Transverse colon (tissue), 4 donors: ENCODE results near the gene CCDC68. TPM values are rescaled to one million over a fixed set of nuclear protein-coding genes. Genes with fewer than 3 reads are reported as not detected.
"Not testable (repeated sequence)": the region's sequence is repeated elsewhere in the genome, so short reads cannot be mapped to it uniquely, and the experiment has no call there.

ENCODE experiments used
- DNase-seq: peaks from one replicate; pipeline ENCODE4 v3.0.0-alpha.2; 2019
- H3K27ac ChIP-seq, 4 donors: fragments of 200-600 bp; sonication (generic); 2 replicates each; pipeline ENCODE4 v1.5.1; 2016 to 2018; ENCODE audit warnings: inconsistent platforms in 4 of 4
- H3K27me3 ChIP-seq: fragments of 200-600 bp; sonication (generic); 2 replicates; pipeline ENCODE4 v1.5.1; 2017; ENCODE audit warnings: inconsistent platforms
- H3K36me3 ChIP-seq, 4 donors: fragments of 200-600 bp; sonication (generic); 2 replicates each; pipeline ENCODE4 v1.5.1; 2017 to 2019; ENCODE audit warnings: inconsistent platforms in 4 of 4
- H3K4me1 ChIP-seq, 4 donors: fragments of 200-600 bp; sonication (generic); 2 replicates each; pipeline ENCODE4 v1.5.1; 2017 to 2020; ENCODE audit warnings: inconsistent platforms in 4 of 4
- H3K4me3 ChIP-seq, 4 donors: fragments of 200-600 bp; sonication (generic); 1 replicate in 1 of 4; 2 replicates in 3 of 4; pipeline versions ENCODE4 v1.5.1 to v1.6.1; 2017 to 2019; ENCODE audit warnings: inconsistent platforms in 4 of 4
- H3K9me3 ChIP-seq, 2 donors: fragments of 200-600 bp; sonication (generic); 2 replicates each; pipeline ENCODE4 v1.5.1; 2017 to 2019; ENCODE audit warnings: inconsistent platforms in 2 of 2
- CTCF ChIP-seq, 5 experiments: fragments of 200-600 bp in 3 of 5; fragments of 450-650 bp in 2 of 5; sonication (generic) in 3 of 5; IDR thresholded peaks; 1 replicate in 2 of 5; 2 replicates in 3 of 5; pipeline ENCODE4 v1.5.1; 2016 to 2017; ENCODE audit warnings: antibody characterized with exemption in 5 of 5, inconsistent platforms in 3 of 5, mild to moderate bottlenecking in 2 of 5, moderate library complexity in 1 of 5
- EP300 ChIP-seq: sonication (generic); formaldehyde crosslinking; IDR thresholded peaks from one replicate; pipeline ENCODE4 v1.6.1; 2017; ENCODE audit warnings: antibody characterized with exemption, low read depth
- POLR2A ChIP-seq: fragments of 450-650 bp; IDR thresholded peaks from one replicate; pipeline ENCODE4 v1.6.1; 2016; ENCODE audit warnings: antibody characterized with exemption, mild to moderate bottlenecking, moderate library complexity
- POLR2AphosphoS5 ChIP-seq, 3 donors: sonication (generic); formaldehyde crosslinking; IDR thresholded peaks; one replicate each; pipeline ENCODE4 v1.6.1; 2016; ENCODE audit warnings: antibody characterized with exemption in 3 of 3
- WGBS, 2 donors: methylation state at CpG; one replicate each; pipeline ENCODE4 v1.1.5; 2018; ENCODE audit warnings: low coverage in 1 of 2; 5-methylcytosine and 5-hydroxymethylcytosine counted together
- in situ Hi-C, 4 donors: fragments of 200-750 bp; cut with MboI; loops; one replicate each; pipeline versions ENCODE4 v1.15.0 to v1.15.1; 2017; ENCODE audit warnings: low sequenced_read_pairs in 3 of 4, low pct_ligation_motif_present in 1 of 4, low pct_unique_long_range_greater_than_20kb in 1 of 4
- intact Hi-C: fragments of 100-400 bp; cut with DNase I; formaldehyde crosslinking; loops from one replicate; pipeline ENCODE4 v1.15.1; 2023; ENCODE audit warnings: low total_unique reads
- total RNA-seq, 4 donors: library from RNA; depleted of rRNA; stranded (reverse); fragments of >200 nt; gene quantifications; one replicate each; pipeline ENCODE4 v1.1.0, GENCODE V29; 2016

CCDC68 gene
- total RNA-seq, 4 donors from 2014 or later = 24.9 to 109 (median 78.2) TPM

GRCh38 chr18:54856105-54856646 lies 103.1 kb downstream of the CCDC68 start:
- Histone ChIP-seq H3K27ac (no peak overlapping the region), H3K4me1 (no peaks in the 10 kb centered on the region)

GRCh38 chr18:54855050-54855449 lies 104.2 kb downstream of the CCDC68 start:
- H3K4me3 ChIP-seq, H3K4me1 ChIP-seq, H3K9me3 ChIP-seq, H3K27me3 ChIP-seq, intact Hi-C loops, H3K36me3 ChIP-seq, in situ Hi-C loops, H3K27ac ChIP-seq, DNase-seq: not testable (repeated sequence)
- WGBS, 2 donors = 90 to 93% methylated on average over 2 to 3 of the region's 3 CpGs

More at GRCh38 chr18:54856105-54856646, 103.1 kb downstream of the CCDC68 start:
- 61 to 100% methylated on average over 2 of the region's 2 CpGs for WGBS, 2 donors
- no peak overlapping the region for H3K4me3 ChIP-seq
- in situ Hi-C loops = no loop called here
- intact Hi-C loops = no loop called here
- no peaks in the 10 kb centered on the region for H3K9me3 ChIP-seq
- no peaks in the 10 kb centered on the region for H3K36me3 ChIP-seq
- no peaks in the 10 kb centered on the region for H3K27me3 ChIP-seq
- TF ChIP-seq POLR2A (no peak), CTCF (IDR thresholded peaks at IDR 0.05) (no peak), EP300 (no peak), POLR2AphosphoS5 (IDR thresholded peaks at IDR 0.05) (no peak)
- DNase-seq = no peak

GRCh38 chr18:54852780-54853675 lies 106.2 kb downstream of the CCDC68 start:
- Histone ChIP-seq H3K9me3 (no peaks in the 10 kb centered on the region), H3K27me3 (no peaks in the 10 kb centered on the region), H3K27ac (no peak overlapping the region), H3K4me3 (no peak overlapping the region), H3K4me1 (no peaks in the 10 kb centered on the region), H3K36me3 (no peaks in the 10 kb centered on the region)
- WGBS, 2 donors = 66 to 71% methylated on average over 6 of the region's 6 CpGs
- DNase-seq = no peak
- intact Hi-C loops (no loop called here), in situ Hi-C loops (no loop called here)
- TF ChIP-seq POLR2AphosphoS5 (IDR thresholded peaks at IDR 0.05) (no peak), CTCF (IDR thresholded peaks at IDR 0.05) (no peak), EP300 (no peak), POLR2A (no peak)

Other genes with a start within 250 kb of the CCDC68 start
- gene RAB27B, start 131.0 kb downstream of the CCDC68 start, total RNA-seq = 1 to 10 TPM; 1.2 to 6.0 (median 3.5) TPM